ENCODE data around the gene GPC1.

GPC1 gene

DNA sequence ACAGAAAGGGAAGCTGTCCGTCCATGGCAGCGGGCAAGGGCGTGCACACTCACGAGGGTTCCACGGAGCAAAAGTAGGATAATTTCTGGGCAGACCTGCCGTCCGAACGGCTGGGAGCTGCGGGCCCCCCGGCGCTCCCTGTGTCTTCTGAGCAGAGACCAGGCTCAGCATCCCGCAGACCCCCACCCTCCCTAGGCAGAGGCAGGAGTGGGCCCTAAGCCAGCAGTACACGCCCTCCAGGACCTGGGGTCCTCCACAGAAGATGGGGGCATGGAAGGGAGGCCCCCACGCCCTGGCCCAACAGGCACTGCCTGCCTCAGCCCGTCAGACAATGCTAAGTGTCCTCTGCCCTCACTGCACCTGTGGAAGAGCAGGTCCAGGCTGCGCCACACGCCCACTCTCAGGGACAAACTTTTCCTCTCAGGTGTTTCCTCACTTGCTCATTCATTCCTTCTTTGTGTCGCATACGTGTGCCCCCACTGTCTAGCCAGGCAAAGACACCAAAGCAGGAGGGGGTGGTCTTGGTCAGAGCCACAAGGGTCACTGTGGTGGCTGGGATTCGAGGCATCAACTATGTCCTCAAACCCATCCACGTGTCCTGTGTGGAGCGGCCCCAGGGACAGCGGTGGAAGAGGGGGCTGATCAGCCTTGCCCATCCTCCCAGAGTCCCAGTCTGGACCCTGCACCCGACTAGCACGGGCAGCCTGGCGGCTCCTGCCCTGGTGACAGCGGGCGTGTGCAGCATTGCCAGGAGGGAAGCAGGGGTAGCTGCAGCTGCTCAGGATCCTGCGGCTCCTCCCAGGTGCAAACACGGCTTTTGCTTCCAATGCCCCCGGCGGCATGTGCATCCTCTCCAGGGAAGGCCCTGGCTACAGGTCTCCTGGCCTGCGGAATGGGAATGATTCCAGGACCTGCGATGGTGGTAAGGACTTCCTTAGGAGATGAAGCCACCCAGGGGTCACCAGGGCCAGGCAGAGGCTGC, 2.4 kb upstream of the GPC1 start:
- Histone ChIP-seq H3K4me3 (ENCODE audit: low read length) (no peak overlapping the region), H3K27me3 (ENCODE audit: insufficient read depth, low read length) (no peaks in the 10 kb centered on the region), H3K36me3 (ENCODE audit: insufficient read depth, low read length) (no peaks in the 10 kb centered on the region), H3K4me1 (ENCODE audit: insufficient read depth, low read length) (peaks cover 14% of the 10 kb centered on the region), H2AFZ (ENCODE audit: low read depth, low read length) (no peak overlapping the region), H3K9me3 (ENCODE audit: low read length) (no peaks in the 10 kb centered on the region)

DNA sequence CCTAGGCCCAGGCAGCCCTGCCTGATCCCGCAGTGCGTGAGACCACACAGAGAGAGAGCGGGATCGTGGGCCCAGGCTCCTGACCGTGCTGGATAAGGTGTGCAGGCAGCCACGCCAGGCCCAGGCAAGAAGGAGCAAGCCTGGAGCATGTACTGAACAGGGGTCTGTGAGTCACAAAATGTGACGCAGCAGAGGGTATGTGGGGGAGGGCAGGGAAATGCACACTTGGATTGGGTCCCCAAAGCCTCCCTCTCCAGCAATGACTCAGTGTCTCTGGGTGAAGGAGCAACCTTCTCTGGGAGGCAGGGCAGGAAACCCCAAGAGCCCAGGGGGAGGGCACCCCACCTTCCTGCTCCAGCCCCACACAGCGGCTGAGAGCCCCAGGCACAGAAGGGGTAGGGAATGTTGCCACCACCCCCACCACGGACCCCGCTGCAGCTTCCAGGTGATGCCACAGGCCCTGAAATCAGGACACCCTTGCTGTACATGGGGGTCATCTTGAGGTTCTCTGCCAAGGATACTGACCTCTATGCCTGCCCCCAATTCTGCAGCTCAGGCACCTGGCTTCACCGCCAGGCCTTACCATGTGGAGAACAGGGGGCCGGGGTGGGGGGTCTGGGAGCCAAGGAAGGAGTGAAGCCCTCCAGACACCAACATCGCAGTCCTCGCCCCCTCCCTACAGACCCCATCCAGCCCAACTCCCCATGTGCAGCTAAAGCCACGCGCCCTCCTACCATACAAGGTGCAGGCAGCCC, 1.3 kb upstream of the GPC1 start:
- no peaks in the 10 kb centered on the region for H3K27me3 ChIP-seq (ENCODE audit: insufficient read depth, low read length)
- H3K4me1 ChIP-seq (ENCODE audit: insufficient read depth, low read length): peaks cover 19% of the 10 kb centered on the region
- H3K4me3 ChIP-seq (ENCODE audit: low read length): peak overlapping the region; percentile 55
- no peaks in the 10 kb centered on the region for H3K36me3 ChIP-seq (ENCODE audit: insufficient read depth, low read length)
- H2AFZ ChIP-seq (ENCODE audit: low read depth, low read length): no peak overlapping the region
- H3K9me3 ChIP-seq (ENCODE audit: low read length): no peaks in the 10 kb centered on the region

DNA sequence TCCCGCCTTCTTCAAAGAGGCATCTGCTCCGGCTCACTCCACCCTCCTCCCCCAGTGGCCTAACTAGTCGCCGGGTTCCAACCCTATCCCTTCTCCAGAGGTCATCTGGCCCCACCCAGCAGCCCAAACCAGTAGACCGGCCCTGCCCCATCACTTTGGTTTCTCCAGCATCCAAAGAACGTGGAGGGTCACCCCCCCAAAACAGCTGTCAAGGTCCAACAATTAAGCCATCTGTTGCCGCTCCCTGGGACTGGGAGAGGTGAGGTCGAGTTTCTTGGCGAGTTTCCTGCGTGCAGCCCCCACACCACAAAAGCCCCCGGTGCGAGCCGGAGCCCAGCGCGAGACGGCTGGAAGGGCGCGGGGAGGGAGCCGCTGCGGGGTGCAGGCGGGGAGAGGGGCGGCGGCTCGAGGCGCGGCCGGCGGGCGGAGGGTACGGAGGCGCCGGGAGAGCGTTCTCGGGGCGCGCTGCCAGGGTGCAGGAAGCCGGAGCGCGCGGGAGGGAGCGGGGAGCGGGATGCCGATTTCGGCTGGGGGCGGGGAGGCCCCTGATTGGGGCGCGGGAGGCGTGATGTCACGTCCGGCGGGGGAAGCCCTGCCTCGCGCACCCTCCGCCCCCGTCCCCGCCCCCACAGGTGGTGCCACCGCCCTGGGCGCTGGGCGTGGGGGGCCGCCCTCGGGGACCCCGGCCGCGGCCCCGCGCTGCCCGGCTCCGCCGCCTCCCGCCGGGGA, 571 bp upstream of the GPC1 start:
- H3K36me3 ChIP-seq (ENCODE audit: insufficient read depth, low read length): no peaks in the 10 kb centered on the region
- H3K4me3 ChIP-seq (ENCODE audit: low read length): peak overlapping the region; percentile 55
- peaks cover 19% of the 10 kb centered on the region for H3K4me1 ChIP-seq (ENCODE audit: insufficient read depth, low read length)
- H2AFZ ChIP-seq (ENCODE audit: low read depth, low read length): peak overlapping the region; percentile 88
- no peaks in the 10 kb centered on the region for H3K27me3 ChIP-seq (ENCODE audit: insufficient read depth, low read length)
- no peaks in the 10 kb centered on the region for H3K9me3 ChIP-seq (ENCODE audit: low read length)

DNA sequence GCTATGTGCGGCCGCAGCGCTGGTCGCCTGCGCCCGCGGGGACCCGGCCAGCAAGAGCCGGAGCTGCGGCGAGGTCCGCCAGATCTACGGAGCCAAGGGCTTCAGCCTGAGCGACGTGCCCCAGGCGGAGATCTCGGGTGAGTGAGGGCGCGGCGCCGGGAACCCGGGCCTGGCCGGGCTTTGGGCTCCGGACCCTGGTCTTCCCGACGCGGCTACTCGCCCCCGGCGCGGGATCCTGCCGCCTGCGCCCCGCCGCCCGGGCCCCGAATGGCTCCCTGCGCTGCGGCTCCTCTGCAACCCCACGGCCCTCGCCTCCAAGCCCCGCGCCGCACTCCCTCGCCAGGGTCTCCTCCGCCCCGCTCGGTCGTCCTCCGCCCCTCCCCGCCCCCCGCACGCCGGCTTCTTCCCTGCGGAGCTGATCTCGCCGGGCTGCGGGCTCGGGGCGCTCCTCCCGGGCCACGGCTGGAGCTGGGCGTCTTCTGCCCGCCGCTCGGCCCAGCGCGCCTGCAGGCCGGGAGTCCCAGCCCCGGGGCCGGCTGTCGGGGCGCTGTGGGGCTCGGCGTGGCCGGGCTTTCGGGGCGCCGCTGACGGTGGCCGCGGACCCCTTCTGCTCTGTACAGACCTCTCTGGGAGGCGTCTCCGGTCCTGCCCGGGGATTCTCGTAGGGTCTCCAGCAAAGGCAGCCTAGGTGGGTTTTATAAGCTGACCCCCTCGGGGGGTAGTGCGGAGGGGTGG, 652 bp downstream of the GPC1 start:
- peaks cover 19% of the 10 kb centered on the region for H3K4me1 ChIP-seq (ENCODE audit: insufficient read depth, low read length)
- H3K36me3 ChIP-seq (ENCODE audit: insufficient read depth, low read length): peaks cover 3% of the 10 kb centered on the region
- H2AFZ ChIP-seq (ENCODE audit: low read depth, low read length): peak overlapping the region; percentile 6
- no peaks in the 10 kb centered on the region for H3K27me3 ChIP-seq (ENCODE audit: insufficient read depth, low read length)
- H3K4me3 ChIP-seq (ENCODE audit: low read length): peak overlapping the region; percentile 81
- H3K9me3 ChIP-seq (ENCODE audit: low read length): no peaks in the 10 kb centered on the region

DNA sequence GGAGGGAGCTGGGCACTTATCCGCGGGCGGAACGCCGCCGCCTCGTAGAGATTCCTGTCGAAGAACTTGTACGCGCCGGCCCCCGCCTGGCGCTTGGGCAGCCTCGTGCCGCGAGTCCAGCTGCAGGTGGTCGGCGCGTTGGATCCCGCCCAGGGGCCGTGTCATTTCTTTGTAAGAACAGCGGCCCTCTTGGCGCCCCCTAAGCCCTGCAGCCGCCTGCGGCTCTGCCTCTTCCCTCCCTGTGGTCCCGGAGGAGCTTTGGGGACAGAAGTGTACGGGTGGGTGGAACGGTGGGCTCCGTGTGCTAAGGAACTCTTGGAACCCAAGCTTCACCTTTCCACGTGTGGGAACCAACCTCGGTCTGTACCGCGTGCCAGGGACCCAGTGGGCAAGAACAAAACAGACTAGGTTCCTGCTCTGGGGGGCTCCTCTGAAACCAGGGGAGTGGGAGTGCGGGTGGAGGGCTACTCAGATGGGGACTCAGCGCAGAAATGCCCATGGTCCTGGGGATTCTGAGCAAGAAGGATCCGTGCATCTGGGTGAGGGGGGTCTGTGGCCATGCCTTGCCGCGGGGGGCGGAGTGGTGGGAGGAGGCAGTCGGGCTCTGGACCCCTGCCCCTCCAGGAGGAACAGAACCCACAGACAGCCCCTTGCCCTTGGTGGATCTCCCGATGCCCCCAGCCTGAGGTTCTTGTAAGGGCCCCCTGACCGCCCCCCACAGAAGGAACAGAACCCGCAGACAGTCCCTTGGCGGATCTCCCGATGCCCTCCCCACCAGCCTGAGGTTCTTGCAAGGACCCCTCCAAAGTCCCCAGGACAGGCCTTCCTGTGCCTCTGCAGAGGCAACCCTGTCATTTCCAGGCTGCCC, 1.5 kb downstream of the GPC1 start:
- Histone ChIP-seq H3K36me3 (ENCODE audit: insufficient read depth, low read length) (peaks cover 3% of the 10 kb centered on the region), H2AFZ (ENCODE audit: low read depth, low read length) (peak overlapping the region; percentile 6), H3K4me1 (ENCODE audit: insufficient read depth, low read length) (peaks cover 19% of the 10 kb centered on the region), H3K9me3 (ENCODE audit: low read length) (no peaks in the 10 kb centered on the region), H3K4me3 (ENCODE audit: low read length) (peak overlapping the region; percentile 81), H3K27me3 (ENCODE audit: insufficient read depth, low read length) (no peaks in the 10 kb centered on the region)

DNA sequence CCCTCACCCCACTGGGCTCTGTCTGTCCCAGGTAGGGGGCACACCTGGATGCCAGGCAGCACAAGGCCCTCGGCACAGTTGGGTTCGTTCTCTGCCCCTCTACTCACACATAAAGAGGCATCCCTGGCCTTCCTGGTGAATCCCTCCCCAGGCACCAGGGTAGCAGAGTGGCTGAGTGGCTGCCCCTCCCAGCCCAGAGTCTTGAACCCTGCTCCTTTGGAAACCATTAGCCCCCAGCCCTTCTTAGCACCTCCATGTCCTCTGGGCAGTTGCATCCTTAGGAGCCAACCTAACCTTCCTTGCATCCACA, 2.0 kb downstream of the GPC1 start:
- Histone ChIP-seq H3K4me3 (ENCODE audit: low read length) (no peak overlapping the region), H3K27me3 (ENCODE audit: insufficient read depth, low read length) (no peaks in the 10 kb centered on the region), H3K9me3 (ENCODE audit: low read length) (no peaks in the 10 kb centered on the region), H3K4me1 (ENCODE audit: insufficient read depth, low read length) (peaks cover 19% of the 10 kb centered on the region), H3K36me3 (ENCODE audit: insufficient read depth, low read length) (peaks cover 4% of the 10 kb centered on the region), H2AFZ (ENCODE audit: low read depth, low read length) (no peak overlapping the region)

DNA sequence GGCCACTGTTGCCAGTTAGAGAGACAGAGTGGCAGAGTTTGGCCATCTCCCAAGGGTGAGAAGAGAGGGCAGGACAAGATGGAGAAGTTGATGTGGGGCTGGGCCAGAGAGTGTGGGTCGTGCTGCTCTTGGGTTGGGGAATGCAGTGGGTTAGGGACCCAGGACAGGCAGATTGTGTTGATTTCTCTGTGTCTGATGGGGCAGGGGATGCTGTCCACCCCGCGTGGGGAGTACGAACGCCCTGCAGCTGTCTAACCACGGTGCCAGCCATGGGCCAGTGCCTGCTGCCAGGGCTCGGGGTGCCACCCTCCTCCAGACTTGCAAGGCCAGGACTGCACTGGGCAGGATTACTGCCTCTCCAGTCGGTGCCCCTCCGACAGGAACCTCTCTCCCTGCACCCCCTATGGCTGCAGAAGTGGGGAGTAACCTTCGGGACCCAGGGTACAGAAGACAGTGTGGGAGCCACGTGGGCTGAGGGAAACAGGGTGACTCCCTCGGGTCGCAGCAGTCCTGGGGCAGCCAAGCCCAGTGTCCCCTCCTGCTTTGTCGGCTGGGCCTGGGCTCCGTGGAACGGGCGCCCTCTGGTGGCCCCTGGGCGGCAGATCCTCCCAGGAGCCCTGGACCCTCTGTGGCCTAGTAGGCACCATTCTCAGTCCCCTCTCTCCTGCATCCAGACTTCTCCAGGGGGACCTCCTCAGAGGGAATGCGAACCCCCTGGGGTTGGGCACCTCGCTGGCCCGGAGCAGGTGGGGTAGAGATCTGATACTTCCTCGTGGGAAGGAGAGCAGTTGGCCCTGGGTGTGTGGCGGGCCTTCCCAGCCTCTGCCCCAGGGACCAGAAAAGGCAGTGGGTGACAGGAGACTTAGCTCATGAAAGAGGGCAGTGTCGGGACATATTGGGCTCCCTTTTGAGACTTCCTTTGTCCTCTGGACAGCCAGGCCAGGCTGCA, 2.7 kb downstream of the GPC1 start:
- H3K4me3 ChIP-seq (ENCODE audit: low read length): no peak overlapping the region
- H3K36me3 ChIP-seq (ENCODE audit: insufficient read depth, low read length): peaks cover 6% of the 10 kb centered on the region
- H3K9me3 ChIP-seq (ENCODE audit: low read length): no peaks in the 10 kb centered on the region
- peaks cover 19% of the 10 kb centered on the region for H3K4me1 ChIP-seq (ENCODE audit: insufficient read depth, low read length)
- no peaks in the 10 kb centered on the region for H3K27me3 ChIP-seq (ENCODE audit: insufficient read depth, low read length)
- H2AFZ ChIP-seq (ENCODE audit: low read depth, low read length): no peak overlapping the region

DNA sequence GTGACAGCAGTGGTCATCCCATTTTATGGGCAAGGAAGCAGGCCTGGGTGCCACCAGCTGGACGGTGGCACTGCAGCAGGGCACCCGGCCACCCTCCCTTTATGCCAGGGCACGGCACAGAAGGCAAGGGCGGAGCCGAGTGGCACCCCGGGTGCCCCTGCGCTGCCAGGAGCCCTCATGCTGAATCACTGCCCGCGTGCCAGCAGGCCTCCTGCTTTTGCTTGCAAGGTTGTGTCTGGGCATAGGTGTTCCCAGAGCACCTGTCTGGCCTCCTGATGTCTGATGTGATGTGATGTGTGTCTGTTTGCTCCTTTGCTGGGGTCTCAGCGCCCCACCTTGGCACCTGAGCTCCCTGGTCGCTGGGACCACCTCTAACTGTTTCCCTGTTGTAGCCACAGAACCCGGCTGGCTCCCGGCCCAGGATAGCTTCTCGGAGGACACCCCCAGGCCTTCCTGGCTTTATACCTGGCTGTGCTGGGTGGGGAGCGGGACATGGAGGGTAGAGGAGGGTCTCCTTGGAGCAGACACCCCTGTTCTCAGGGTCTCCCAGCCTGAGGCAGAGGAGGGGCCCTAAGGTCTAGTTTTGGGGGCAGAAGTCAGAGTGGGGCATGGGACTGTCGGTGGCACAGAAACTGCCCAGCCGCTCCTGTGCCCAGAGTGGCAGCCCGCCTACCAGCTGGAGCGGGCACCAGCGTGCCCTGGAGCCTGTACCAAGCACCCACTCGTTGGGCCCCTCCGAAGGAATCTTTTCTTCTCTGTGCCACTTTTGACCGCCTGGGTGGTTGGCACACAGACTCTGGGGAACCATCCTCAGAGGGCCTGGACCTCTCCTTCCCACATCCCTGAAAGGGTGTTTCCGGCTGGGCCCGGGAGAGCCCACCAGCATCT, 3.6 kb downstream of the GPC1 start:
- Histone ChIP-seq H3K36me3 (ENCODE audit: insufficient read depth, low read length) (peaks cover 6% of the 10 kb centered on the region), H3K9me3 (ENCODE audit: low read length) (no peaks in the 10 kb centered on the region), H3K4me3 (ENCODE audit: low read length) (no peak overlapping the region), H3K4me1 (ENCODE audit: insufficient read depth, low read length) (peaks cover 19% of the 10 kb centered on the region), H2AFZ (ENCODE audit: low read depth, low read length) (no peak overlapping the region), H3K27me3 (ENCODE audit: insufficient read depth, low read length) (no peaks in the 10 kb centered on the region)

DNA sequence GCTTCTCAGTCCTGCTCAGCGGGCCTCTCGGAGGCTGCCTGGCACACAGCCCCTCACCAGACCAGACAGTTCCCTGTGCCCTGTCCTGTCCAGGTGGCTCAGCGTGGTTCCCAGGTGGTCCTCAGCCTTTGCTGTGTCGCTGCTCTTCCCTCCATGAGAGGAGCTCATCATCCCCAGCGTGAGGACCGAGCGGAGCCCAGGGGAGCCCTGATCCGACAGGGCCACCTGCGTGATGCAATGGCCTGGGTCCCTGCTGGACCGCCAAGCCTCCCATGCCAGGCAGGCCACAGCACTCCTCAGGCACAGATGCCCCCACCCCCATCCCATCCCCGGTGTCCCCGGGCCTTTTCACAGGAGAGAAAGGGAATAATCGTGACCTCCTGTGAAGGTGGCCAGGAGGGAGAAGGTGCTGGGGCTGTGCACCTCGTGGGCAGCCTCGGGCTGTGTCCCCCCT, 4.3 kb downstream of the GPC1 start:
- Histone ChIP-seq H3K36me3 (ENCODE audit: insufficient read depth, low read length) (peaks cover 6% of the 10 kb centered on the region), H3K9me3 (ENCODE audit: low read length) (no peaks in the 10 kb centered on the region), H2AFZ (ENCODE audit: low read depth, low read length) (no peak overlapping the region), H3K27me3 (ENCODE audit: insufficient read depth, low read length) (no peaks in the 10 kb centered on the region), H3K4me3 (ENCODE audit: low read length) (no peak overlapping the region), H3K4me1 (ENCODE audit: insufficient read depth, low read length) (peaks cover 19% of the 10 kb centered on the region)

DNA sequence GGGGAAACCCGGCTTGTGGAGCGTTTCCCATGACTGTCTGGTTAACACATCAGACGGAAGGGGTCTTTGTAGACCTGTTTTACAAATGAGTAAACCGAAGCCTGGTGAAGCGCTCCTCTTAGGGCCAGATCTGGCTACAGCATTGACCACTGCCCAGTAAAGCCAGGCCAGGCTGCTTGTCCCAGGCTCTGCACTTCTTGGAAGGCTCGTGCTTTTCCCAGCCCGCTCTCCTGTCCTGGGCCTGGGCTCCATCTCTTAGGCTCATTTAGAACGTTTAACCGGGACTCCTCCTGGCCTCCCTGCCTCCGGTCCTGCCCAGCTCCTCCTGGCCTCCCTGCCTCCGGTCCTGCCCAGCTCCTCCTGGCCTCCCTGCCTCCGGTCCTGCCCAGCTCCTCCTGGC, 4.8 kb downstream of the GPC1 start:
- peaks cover 6% of the 10 kb centered on the region for H3K36me3 ChIP-seq (ENCODE audit: insufficient read depth, low read length)
- H3K27me3 ChIP-seq (ENCODE audit: insufficient read depth, low read length): no peaks in the 10 kb centered on the region
- H3K4me1 ChIP-seq (ENCODE audit: insufficient read depth, low read length): peaks cover 19% of the 10 kb centered on the region
- no peaks in the 10 kb centered on the region for H3K9me3 ChIP-seq (ENCODE audit: low read length)
- H3K4me3 ChIP-seq (ENCODE audit: low read length): no peak overlapping the region
- H2AFZ ChIP-seq (ENCODE audit: low read depth, low read length): no peak overlapping the region

Measured in neuron (in vitro differentiated cells).